HTERT RPE-1 (cell line): ENCODE data around the gene RAB5B.
"Not testable (repeated sequence)": the region's sequence is repeated elsewhere in the genome, so short reads cannot be mapped to it uniquely, and the experiment has no call there.

ENCODE experiments used
- in situ Hi-C: fragments of 300-500 bp; cut with MboI; formaldehyde crosslinking; loops from 4 replicates; pipeline ENCODE4 v1.14.3; 2020; ENCODE audit warnings: low sequenced_read_pairs

The RAB5B gene

DNA sequence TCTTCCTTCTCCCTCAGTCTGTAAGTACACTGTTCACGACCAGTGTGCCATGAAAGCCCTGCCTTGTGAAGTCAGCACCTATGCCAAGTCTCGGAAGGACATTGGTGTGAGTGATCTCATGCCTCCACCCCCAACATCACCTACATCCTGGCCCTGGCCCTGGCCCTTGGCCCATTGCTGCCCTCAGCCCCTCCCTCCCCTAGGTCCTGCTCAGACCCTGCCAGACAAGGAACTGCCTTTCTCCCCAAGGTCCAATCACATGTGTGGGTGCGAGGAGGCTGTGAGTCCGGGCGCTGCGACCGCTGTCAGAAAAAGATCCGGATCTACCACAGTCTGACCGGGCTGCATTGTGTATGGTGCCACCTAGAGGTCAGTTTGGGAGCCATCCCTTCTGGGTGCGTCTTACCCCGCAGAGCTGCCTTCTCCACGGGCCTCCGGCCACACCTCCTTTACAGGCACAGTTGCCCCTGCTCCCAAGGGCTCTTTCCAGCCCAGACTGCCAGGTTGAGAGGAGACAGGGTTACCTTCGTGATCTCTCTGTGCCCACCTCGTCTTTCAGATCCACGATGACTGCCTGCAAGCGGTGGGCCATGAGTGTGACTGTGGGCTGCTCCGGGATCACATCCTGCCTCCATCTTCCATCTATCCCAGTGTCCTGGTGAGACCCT, 33.7 kb upstream of the RAB5B start:
- in situ Hi-C loops = no loop called here

- in situ Hi-C loops = no loop called here
Observed at GRCh38 chr12:55942055-55942454, 31.8 kb upstream of the RAB5B start.

DNA sequence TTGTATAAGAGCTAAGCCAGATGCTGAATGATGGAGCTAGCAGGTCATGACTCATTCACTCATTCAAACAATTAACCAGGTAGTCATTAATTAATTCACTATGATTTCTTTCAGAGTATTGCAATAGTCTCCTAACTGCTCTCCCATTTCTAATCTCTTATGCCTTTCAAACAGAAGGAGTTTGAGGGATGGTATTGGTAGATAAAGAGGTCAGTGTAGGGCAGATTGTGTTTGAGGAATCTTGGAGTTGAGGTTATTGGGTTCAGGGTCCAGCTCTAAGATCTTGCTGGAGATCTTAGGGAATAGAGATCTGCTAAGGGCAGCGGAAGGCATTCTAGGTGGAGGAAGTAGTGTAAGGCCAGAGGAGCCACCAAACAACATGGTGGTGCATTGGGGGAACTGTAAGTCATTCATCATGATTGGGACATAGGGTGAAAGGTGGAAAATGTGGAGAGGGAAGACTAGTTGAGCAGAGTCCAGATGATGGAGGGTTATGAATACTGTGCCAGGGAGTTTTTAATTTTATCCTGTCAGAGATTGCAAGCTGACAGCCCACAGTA, 31.2 kb upstream of the RAB5B start:
- in situ Hi-C loops = no loop called here

GRCh38 chr12:55946553-55946952, 27.3 kb upstream of the RAB5B start:
- in situ Hi-C loops = no loop called here

- in situ Hi-C loops = no loop called here
Observed at GRCh38 chr12:55955344-55955743, 18.5 kb upstream of the RAB5B start.

DNA sequence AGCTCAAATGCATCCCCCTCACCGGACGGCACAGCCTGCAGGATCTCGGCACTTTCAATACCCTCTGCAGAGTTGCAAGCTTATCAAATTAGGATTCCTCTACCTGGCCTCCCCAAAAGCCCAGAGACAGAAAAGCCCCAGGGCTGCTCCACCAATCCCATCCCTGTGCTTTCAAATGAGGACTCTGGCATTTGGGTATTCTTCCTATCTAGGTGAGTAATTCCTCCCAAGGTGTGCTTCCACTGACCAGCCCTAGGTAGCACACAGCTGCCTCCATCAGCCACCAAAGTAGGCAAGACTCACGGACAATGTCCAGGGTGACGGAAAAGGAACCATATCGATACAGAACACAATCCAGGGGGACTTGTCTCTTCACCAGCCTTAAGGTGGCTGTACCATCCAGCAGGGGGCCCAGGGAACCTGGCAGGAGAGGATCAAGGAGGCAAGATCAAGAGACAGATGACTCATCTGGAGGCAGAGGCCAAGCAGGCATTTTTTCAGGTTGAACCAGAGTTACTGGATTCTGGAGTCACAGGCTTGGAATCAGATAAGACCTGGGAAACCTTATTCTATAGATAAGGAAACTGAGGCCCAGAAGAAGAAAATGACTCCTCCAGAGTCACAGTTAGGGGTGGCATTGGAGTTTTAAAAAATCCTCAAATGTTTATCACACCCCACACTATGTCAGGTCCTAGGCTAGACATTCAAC, 17.9 kb upstream of the RAB5B start:
- in situ Hi-C loops = no loop called here

DNA sequence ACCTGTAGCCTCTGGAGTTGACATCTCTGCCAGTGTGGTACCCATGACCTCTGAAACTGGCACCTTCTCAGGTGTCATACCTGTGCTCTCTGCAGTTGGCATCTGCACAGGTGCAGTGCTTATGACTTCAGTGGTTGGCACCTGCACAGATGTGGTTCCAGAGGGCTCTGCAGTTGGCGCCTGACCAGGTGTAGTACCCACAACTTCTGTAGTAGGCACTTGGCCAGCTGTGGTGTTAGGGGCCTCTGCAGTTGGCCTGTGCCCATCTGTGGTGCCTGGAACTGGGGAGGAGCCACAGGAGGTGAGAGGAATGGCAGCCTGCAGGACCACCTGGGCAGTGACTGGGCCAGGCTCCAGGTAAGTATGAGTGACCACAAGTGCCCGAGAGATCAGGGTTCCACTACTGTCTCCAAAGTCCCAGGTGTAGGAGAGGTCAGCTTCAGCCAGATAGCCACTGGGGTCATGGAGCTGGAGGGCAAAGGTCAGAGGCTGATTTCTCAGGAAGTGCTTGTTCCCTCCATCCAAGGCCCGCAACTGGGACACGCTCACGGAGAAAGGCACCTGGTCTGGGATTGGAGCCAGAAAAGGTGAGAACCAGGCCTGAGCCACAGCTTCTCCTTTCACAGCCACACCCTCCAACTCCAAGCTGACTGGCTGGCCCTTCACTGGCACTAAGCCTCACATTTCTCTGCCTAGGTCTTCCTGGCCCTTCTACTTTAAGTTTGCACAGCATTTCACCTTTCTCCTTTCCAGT, 16.6 kb upstream of the RAB5B start:
- in situ Hi-C loops = no loop called here

- in situ Hi-C loops = no loop called here
Observed at GRCh38 chr12:55963760-55964159, 10.1 kb upstream of the RAB5B start.

GRCh38 chr12:55965240-55965639, 8.6 kb upstream of the RAB5B start:
- in situ Hi-C loops = no loop called here

GRCh38 chr12:55965941-55966407, 7.9 kb upstream of the RAB5B start, which contains the start of gene PMEL:
Gene PMEL, minus strand, starts transcription at chr12:55966042. Its CDS starts 31 bp downstream, at chr12:55966011.
- in situ Hi-C loops = no loop called here

- in situ Hi-C loops = no loop called here
Observed at GRCh38 chr12:55966408-55967281, 7.2 kb upstream of the RAB5B start, which contains the start of gene CDK2. Gene CDK2, plus strand, starts transcription at chr12:55966830. Its CDS starts 179 bp downstream, at chr12:55967009.

DNA sequence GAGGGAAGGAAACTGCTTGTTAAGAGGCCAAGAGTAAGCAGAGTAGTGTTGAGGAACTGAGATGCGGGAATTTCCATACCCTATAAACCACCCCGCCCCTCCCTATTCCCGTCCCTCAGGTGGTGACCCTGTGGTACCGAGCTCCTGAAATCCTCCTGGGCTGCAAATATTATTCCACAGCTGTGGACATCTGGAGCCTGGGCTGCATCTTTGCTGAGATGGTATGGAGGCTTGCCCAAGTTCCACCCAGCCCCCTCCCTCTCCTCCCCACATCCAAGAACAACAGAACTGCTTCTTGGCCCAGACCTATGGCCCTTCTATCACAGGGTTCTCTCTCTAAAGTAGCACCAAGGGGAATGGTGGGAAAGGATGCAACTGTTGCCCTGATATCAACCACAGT, 4.5 kb upstream of the RAB5B start:
- in situ Hi-C loops = no loop called here

GRCh38 chr12:55970775-55971174, 3.1 kb upstream of the RAB5B start:
- in situ Hi-C loops = no loop called here

- in situ Hi-C loops = no loop called here
Observed at GRCh38 chr12:55972042-55972441, 1.8 kb upstream of the RAB5B start.

DNA sequence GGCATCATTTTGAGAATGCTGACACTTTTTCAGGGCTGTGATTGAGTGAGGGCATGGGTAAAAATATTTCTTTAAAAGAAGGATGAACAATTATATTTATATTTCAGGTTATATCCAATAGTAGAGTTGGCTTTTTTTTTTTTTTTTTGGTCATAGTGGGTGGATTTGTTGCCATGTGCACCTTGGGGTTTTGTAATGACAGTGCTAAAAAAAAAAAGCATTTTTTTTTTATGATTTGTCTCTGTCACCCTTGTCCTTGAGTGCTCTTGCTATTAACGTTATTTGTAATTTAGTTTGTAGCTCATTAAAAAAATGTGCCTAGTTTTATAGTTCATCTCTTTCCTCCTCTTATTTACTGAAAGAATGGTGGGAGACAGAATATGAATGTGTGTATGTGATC, 1.4 kb upstream of the RAB5B start:
- in situ Hi-C loops = no loop called here

GRCh38 chr12:55972911-55973598, 823 bp upstream of the RAB5B start:
- in situ Hi-C loops = no loop called here

DNA sequence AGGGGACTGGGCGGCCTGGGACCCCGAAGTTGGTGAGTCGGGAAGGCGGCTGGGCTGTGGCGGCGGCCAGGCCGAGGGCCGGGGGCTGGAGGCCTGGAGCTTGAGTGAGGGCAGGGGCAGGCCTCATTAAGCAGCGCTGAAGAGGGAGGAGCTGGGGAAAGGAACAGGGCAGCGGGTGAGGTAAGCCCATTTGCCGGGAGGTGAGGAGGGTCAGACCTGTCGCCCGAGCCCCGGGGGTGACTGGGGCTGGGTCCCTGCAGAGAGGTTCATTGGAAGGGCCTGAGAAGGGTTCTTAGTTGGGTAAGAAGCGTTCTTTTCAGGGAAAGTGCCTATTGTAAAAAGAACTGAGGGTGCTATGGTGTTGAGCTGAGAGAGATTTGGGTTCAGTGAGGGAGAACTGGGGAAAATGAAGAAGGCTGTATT, 441 bp downstream of the RAB5B start:
- in situ Hi-C loops = no loop called here

DNA sequence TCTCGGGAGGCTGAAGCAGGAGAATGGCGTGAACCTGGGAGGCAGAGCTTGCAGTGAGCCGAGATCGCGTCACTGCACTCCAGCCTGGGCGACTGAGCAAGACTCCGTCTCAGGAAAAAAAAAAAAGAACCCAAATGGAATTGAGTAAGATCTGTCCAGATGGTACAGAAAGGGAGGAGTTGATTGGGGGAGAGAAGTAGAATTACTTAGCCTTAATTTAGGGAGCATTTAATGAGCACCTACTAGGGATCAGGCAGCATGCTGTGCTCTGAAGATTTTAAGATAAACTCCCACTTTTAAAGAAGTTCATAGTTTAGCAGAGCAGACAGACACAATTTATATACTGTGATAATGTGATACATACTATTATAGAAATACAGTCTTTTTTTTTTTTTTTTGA, 4.5 kb downstream of the RAB5B start:
- in situ Hi-C loops = no loop called here

- in situ Hi-C loops = no loop called here
Observed at GRCh38 chr12:55979069-55979468, 5.2 kb downstream of the RAB5B start.

DNA sequence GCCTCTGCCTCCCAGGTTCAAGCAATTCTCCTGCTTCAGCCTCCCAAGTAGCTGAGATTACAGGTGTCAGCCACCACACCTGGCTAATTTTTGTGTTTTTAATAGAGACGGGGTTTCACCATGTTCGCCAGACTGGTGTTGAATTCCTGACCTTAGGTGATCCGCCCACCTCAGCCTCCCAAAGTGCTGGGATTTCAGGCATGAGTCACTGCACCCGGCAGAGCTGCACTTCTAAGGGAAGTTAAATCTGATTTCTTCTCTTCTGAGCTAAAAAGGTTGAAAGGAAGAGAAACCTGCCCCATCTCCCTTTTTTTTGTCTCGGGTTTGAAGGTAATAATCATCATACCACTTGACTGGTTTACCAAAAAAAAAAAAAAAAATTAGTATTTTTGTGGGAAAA, 8.0 kb downstream of the RAB5B start:
- in situ Hi-C loops = not testable (repeated sequence)
